ENCODE measurements around the gene MTHFD1L. TPM values are rescaled to one million over a fixed set of nuclear protein-coding genes. Genes with fewer than 3 reads are reported as not detected.

The MTHFD1L gene
- total RNA-seq, 1 donor from 2014 or later = 3.1 TPM

DNA sequence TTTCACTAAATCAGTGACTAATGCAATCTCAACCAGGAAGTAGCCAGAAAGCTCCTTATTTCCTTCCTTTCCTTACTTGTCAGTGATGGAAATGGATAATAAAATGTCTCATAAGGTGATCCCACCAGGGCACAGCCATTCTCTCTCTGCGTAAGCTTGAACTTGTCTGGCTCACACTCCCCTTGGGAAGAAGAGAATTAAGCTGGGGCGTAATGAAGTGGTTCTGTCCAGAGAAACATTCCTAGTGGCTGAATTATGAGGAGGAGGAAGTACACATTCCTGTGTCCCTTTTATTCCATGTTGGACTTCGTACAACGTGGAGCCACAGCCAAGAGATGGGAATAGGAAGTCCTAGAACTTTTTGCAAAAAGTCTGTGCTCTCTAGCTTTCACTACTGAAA lies 93.7 kb downstream of the MTHFD1L start:
- DNase-seq = no peak
- no peaks in the 10 kb centered on the region for H3K27me3 ChIP-seq (ENCODE audit: low read depth)
- no peaks in the 10 kb centered on the region for H3K9me3 ChIP-seq (replicated peaks)
- peak overlapping the region; percentile 3 for H3K27ac ChIP-seq (replicated peaks)
- H3K4me1 ChIP-seq = peaks cover 8% of the 10 kb centered on the region
- TF ChIP-seq, protein P1, sequence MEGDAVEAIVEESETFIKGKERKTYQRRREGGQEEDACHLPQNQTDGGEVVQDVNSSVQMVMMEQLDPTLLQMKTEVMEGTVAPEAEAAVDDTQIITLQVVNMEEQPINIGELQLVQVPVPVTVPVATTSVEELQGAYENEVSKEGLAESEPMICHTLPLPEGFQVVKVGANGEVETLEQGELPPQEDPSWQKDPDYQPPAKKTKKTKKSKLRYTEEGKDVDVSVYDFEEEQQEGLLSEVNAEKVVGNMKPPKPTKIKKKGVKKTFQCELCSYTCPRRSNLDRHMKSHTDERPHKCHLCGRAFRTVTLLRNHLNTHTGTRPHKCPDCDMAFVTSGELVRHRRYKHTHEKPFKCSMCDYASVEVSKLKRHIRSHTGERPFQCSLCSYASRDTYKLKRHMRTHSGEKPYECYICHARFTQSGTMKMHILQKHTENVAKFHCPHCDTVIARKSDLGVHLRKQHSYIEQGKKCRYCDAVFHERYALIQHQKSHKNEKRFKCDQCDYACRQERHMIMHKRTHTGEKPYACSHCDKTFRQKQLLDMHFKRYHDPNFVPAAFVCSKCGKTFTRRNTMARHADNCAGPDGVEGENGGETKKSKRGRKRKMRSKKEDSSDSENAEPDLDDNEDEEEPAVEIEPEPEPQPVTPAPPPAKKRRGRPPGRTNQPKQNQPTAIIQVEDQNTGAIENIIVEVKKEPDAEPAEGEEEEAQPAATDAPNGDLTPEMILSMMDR (IDR thresholded peaks at IDR 0.05; ENCODE audit: borderline replicate concordance) = no peak
- H3K4me3 ChIP-seq = no peak overlapping the region
- H3K36me3 ChIP-seq = no peaks in the 10 kb centered on the region
- intact Hi-C loops (cut with micrococcal nuclease) = no loop called here

DNA sequence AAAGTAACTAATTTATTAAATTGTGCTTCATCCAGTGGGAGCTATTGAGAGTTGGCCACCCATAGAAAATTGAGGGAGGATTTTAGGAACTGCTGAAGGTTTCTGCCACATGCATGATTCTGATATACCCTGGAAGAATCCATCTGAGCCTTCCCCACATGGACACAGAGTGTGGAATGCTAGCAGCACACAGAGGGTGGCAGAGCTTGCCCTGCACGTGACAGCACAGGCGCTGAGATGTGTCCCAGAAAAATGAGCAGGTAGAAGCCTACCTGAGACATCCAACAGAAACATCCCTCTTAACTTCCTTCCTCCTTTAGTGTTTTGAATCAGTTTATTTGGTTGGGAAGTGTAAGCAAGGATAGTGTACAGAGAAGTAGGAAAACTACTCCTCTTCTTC lies 96.9 kb downstream of the MTHFD1L start:
- Histone ChIP-seq H3K4me1 (peaks cover 8% of the 10 kb centered on the region), H3K27ac (replicated peaks) (no peak overlapping the region), H3K4me3 (no peak overlapping the region), H3K9me3 (replicated peaks) (no peaks in the 10 kb centered on the region), H3K27me3 (ENCODE audit: low read depth) (no peaks in the 10 kb centered on the region), H3K36me3 (no peaks in the 10 kb centered on the region)
- intact Hi-C loops (cut with micrococcal nuclease) = no loop called here
- TF ChIP-seq, protein P1 (IDR thresholded peaks at IDR 0.05; ENCODE audit: borderline replicate concordance) = no peak
- no peak for DNase-seq

DNA sequence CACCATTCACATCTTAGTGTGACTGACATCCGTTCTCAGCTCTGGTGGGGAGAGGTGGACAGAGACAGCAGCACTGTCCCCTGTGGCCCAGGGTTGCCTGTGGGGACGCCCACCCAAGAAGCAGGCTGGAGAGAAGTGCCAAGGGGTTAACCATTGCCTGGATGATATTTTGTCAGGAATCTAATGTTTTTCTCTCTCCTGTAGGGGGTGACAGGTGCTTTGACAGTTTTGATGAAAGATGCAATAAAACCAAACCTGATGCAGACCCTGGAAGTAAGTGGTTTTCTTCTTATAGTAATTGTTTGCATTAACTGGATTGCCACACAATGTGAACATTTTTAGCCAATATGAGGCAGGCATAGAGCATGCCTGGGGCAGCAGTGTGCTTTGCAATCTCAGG lies 99.3 kb downstream of the MTHFD1L start:
- Histone ChIP-seq H3K36me3 (no peaks in the 10 kb centered on the region), H3K27me3 (ENCODE audit: low read depth) (no peaks in the 10 kb centered on the region), H3K27ac (replicated peaks) (no peak overlapping the region), H3K9me3 (replicated peaks) (no peaks in the 10 kb centered on the region), H3K4me1 (no peaks in the 10 kb centered on the region), H3K4me3 (no peak overlapping the region)
- TF ChIP-seq, protein P1 (IDR thresholded peaks at IDR 0.05; ENCODE audit: borderline replicate concordance) = no peak
- intact Hi-C loops (cut with micrococcal nuclease) = no loop called here
- no peak for DNase-seq

DNA sequence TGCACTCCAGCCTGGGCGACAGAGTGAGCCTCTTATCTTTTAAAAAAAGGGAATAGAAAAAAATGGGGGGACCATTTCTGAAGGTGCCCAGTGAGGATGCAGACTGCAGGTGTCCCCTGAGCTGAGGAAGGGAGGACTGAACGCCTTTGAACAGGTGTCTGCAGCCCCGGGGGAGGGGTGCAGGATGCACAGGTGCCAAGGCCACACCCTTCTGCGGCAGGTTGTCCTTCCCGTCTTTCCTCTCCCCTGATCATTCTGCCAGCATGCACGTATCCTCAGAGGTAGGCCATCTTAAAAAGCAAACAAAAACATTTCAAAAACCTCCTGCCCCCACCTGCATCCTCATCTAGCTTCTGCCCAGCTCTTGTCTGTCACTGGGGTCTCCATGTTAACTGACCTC lies 101.3 kb downstream of the MTHFD1L start:
- DNase-seq = no peak
- Histone ChIP-seq H3K9me3 (replicated peaks) (no peaks in the 10 kb centered on the region), H3K27ac (replicated peaks) (no peak overlapping the region), H3K4me1 (no peaks in the 10 kb centered on the region), H3K27me3 (ENCODE audit: low read depth) (no peaks in the 10 kb centered on the region), H3K36me3 (no peaks in the 10 kb centered on the region), H3K4me3 (no peak overlapping the region)
- TF ChIP-seq, protein P1 (IDR thresholded peaks at IDR 0.05; ENCODE audit: borderline replicate concordance) = no peak
- intact Hi-C loops (cut with micrococcal nuclease) = no loop called here

DNA sequence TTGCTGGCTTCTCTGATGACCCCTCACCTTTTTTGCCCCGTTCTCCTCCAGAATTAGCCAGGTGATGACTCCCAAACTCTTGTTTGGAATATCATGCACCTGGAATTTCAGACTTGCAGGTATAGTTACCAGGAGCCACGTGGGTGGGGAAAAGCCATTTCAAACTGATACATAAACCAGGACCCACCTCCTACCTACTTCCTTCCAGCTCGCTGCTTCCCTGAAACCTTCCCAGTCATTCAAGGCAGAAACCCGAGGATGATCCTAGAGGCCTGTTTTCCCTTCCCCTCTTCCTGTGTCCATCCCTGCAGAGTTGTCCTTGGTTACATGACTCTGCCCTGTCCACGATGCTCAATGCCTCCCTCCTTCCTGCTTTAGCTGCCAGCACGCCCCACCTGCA lies 101.9 kb downstream of the MTHFD1L start:
- TF ChIP-seq, protein P1 (IDR thresholded peaks at IDR 0.05; ENCODE audit: borderline replicate concordance) = no peak

DNA sequence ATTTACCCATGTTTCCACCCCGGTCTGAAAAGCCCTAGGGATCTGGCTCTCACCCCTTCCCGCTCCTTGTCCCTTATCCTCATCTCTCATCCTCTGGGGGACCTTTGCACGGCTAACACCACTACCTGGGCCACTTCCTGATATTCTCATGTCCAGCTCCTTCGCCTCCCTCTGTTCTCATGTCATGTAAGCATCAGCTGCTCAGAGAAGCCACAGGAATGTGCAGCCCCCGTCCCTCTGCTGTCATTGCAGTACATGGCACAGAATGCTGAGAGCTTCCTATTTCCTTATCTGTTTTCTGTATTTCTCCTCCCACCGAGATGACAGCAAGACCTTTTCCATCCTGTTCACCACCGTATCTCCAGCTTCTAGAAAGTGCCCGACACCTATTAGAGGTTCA lies 102.4 kb downstream of the MTHFD1L start:
- H3K36me3 ChIP-seq = peaks cover 2% of the 10 kb centered on the region
- H3K27me3 ChIP-seq (ENCODE audit: low read depth) = no peaks in the 10 kb centered on the region
- H3K9me3 ChIP-seq (replicated peaks) = peaks cover under 1% of the 10 kb centered on the region
- no peaks in the 10 kb centered on the region for H3K4me1 ChIP-seq
- TF ChIP-seq, protein P1 (IDR thresholded peaks at IDR 0.05; ENCODE audit: borderline replicate concordance) = no peak
- H3K4me3 ChIP-seq = no peak overlapping the region
- no peak for DNase-seq
- intact Hi-C loops (cut with micrococcal nuclease) = no loop called here
- no peak overlapping the region for H3K27ac ChIP-seq (replicated peaks)

More for the DNA sequence above, 101.9 kb downstream of the MTHFD1L start:
- no peak for DNase-seq
- Histone ChIP-seq H3K4me1 (no peaks in the 10 kb centered on the region), H3K27ac (replicated peaks) (no peak overlapping the region), H3K9me3 (replicated peaks) (no peaks in the 10 kb centered on the region), H3K4me3 (no peak overlapping the region), H3K36me3 (no peaks in the 10 kb centered on the region), H3K27me3 (ENCODE audit: low read depth) (no peaks in the 10 kb centered on the region)
- intact Hi-C loops (cut with micrococcal nuclease) = no loop called here
